IMR-90 (cell line): ENCODE results near the gene UNC5B. TPM values are rescaled to one million over a fixed set of nuclear protein-coding genes. Genes with fewer than 3 reads are reported as not detected.

Experiments used
- ATAC-seq: fragments of 200-7000 bp; cut with Tn5 transposase; 2 replicates; pipeline ENCODE4 v1.9.1; 2020; ENCODE audit warnings: low read depth, mild to moderate bottlenecking, moderate library complexity
- BruUV-seq: library from RNA; stranded (reverse); fragments of 400-500 nt; replicated peaks from 2 replicates; lab custom pipeline; 2021; lab: Mats Ljungman, UMichigan
- CTCF ChIA-PET: fragments of 300-600 bp; formaldehyde crosslinking; extraction: SDS; loops from one replicate; lab custom pipeline; 2021; ENCODE audit warnings: antibody characterized with exemption; lab: Yijun Ruan, JAX
- POLR2A ChIA-PET: fragments of 300-600 bp; sonication (Branson Sonifier 250); formaldehyde crosslinking; loops from one replicate; lab custom pipeline; 2022; ENCODE audit warnings: antibody characterized with exemption; ENCODE audit not compliant: unreplicated experiment; lab: Charles Lee
- DNase-seq: peaks from one replicate; pipeline ENCODE4 v3.0.0; 2013
- H2AFZ ChIP-seq: replicated peaks from 2 replicates; pipeline ENCODE3; 2013; ENCODE audit warnings: low read length, mild to moderate bottlenecking; ENCODE audit not compliant: poor library complexity
- H2AK5ac ChIP-seq: 2 replicates; pipeline ENCODE4 v1.6.1; 2013; ENCODE audit warnings: low read depth, low read length, inconsistent platforms
- H2AK9ac ChIP-seq: replicated peaks from 2 replicates; pipeline ENCODE3; 2013; ENCODE audit warnings: mild to moderate bottlenecking, low read depth, low read length, moderate library complexity; ENCODE audit not compliant: poor library complexity
- H2BK120ac ChIP-seq: 2 replicates; pipeline ENCODE4 v1.6.1; 2013; ENCODE audit warnings: low read depth, low read length, inconsistent platforms
- H2BK15ac ChIP-seq: 3 replicates; pipeline ENCODE4 v1.6.1; 2013; ENCODE audit warnings: low read depth, low read length, inconsistent platforms
- H2BK20ac ChIP-seq: 2 replicates; pipeline ENCODE4 v1.6.1; 2013; ENCODE audit warnings: low read depth, mild to moderate bottlenecking, inconsistent platforms, low read length, moderate library complexity
- H2BK5ac ChIP-seq: 2 replicates; pipeline ENCODE4 v1.6.1; 2013; ENCODE audit warnings: mild to moderate bottlenecking, low read depth, low read length, inconsistent platforms; ENCODE audit not compliant: poor library complexity, severe bottlenecking
- H3K14ac ChIP-seq: replicated peaks from 2 replicates; pipeline ENCODE4 v1.6.1; 2013; ENCODE audit warnings: low read depth, low read length, inconsistent platforms
- H3K18ac ChIP-seq: 2 replicates; pipeline ENCODE4 v1.6.1; 2013; ENCODE audit warnings: low read depth, low read length, control low read depth
- H3K23ac ChIP-seq: 2 replicates; pipeline ENCODE4 v1.6.1; 2013; ENCODE audit warnings: low read depth, low read length, inconsistent platforms
- H3K27ac ChIP-seq: 2 replicates; pipeline ENCODE4 v1.5.1; 2013; ENCODE audit warnings: mild to moderate bottlenecking, control low read depth, low read length; ENCODE audit not compliant: insufficient read depth
- H3K27me3 ChIP-seq: 2 replicates; pipeline ENCODE4 v1.6.1; 2013; ENCODE audit warnings: low read length; ENCODE audit not compliant: control insufficient read depth, insufficient read depth
- H3K36me3 ChIP-seq: 2 replicates; pipeline ENCODE4 v1.6.1; 2013; ENCODE audit warnings: low read length, mixed read lengths; ENCODE audit not compliant: control insufficient read depth, insufficient read depth
- H3K4ac ChIP-seq: 2 replicates; pipeline ENCODE4 v1.6.1; 2013; ENCODE audit warnings: low read depth, low read length, inconsistent platforms
- H3K4me1 ChIP-seq: 2 replicates; pipeline ENCODE4 v1.6.1; 2013; ENCODE audit warnings: low read length, mixed read lengths; ENCODE audit not compliant: control insufficient read depth, insufficient read depth
- H3K4me2 ChIP-seq: 2 replicates; pipeline ENCODE4 v1.6.1; 2013; ENCODE audit warnings: low read depth, mild to moderate bottlenecking, control low read depth, low read length, moderate library complexity
- H3K4me3 ChIP-seq: 2 replicates; pipeline ENCODE4 v1.5.1; 2013; ENCODE audit warnings: low read depth, mild to moderate bottlenecking, control low read depth, low read length, moderate library complexity; ENCODE audit not compliant: insufficient read depth
- H3K56ac ChIP-seq: 2 replicates; pipeline ENCODE4 v1.6.1; 2013; ENCODE audit warnings: low read length, inconsistent platforms; ENCODE audit not compliant: insufficient read depth; ENCODE audit errors: extremely low read depth
- H3K79me1 ChIP-seq, 2 experiments: 2 replicates each; pipeline ENCODE4 v1.6.1; 2013; ENCODE audit warnings: low read length in 2 of 2, inconsistent platforms in 1 of 2, low read depth in 1 of 2
- H3K9ac ChIP-seq: 2 replicates; pipeline ENCODE4 v1.6.1; 2013; ENCODE audit warnings: low read depth, low read length, control low read depth
- H3K9me1 ChIP-seq: 2 replicates; pipeline ENCODE4 v1.6.1; 2013; ENCODE audit warnings: low read length, inconsistent platforms; ENCODE audit not compliant: insufficient read depth
- H3K9me3 ChIP-seq: 2 replicates; pipeline ENCODE4 v1.6.1; 2013; ENCODE audit warnings: low read length; ENCODE audit not compliant: control insufficient read depth, insufficient read depth
- H4K20me1 ChIP-seq: 2 replicates; pipeline ENCODE4 v1.6.1; 2013; ENCODE audit warnings: low read length, inconsistent platforms; ENCODE audit not compliant: insufficient read depth
- H4K5ac ChIP-seq: 2 replicates; pipeline ENCODE4 v1.6.1; 2013; ENCODE audit warnings: mild to moderate bottlenecking, low read depth, low read length, control low read depth
- H4K8ac ChIP-seq, 2 experiments: 2 replicates each; pipeline ENCODE4 v1.6.1; 2013; ENCODE audit warnings: low read depth in 2 of 2, low read length in 2 of 2, control low read depth in 1 of 2, inconsistent platforms in 1 of 2
- H4K91ac ChIP-seq: 2 replicates; pipeline ENCODE4 v1.6.1; 2013; ENCODE audit warnings: low read depth, low read length, inconsistent platforms; ENCODE audit not compliant: insufficient read depth
- MAFK ChIP-seq: IDR thresholded peaks from 2 replicates; pipeline ENCODE4 v1.6.1; 2012; ENCODE audit warnings: low read depth, low read length, improper control_type of control experiment
- POLR2A ChIP-seq: IDR thresholded peaks from 2 replicates; pipeline ENCODE4 v1.6.1; 2012; ENCODE audit warnings: mild to moderate bottlenecking, low read depth, low read length
- WGBS, 2 experiments: methylation state at CpG; one replicate each; pipeline versions ENCODE4 v1.1.5 to v1.1.7; 2013; ENCODE audit warnings: missing lambda C conversion rate in 2 of 2; ENCODE audit not compliant: insufficient read length in 1 of 2; ENCODE audit errors: extremely low coverage in 2 of 2; 5-methylcytosine and 5-hydroxymethylcytosine counted together
- dilution Hi-C: fragments of 300-500 bp; cut with HindIII; formaldehyde crosslinking; loops from one replicate; pipeline ENCODE4 v1.14.3; 2018; ENCODE audit warnings: low sequenced_read_pairs; ENCODE audit not compliant: unreplicated experiment
- in situ Hi-C: fragments of 300-500 bp; cut with MboI; formaldehyde crosslinking; loops from 3 replicates; pipeline ENCODE4 v1.14.3; 2019; ENCODE audit warnings: low sequenced_read_pairs, inconsistent platforms, mixed read lengths
- intact Hi-C: fragments of 100-400 bp; cut with micrococcal nuclease; formaldehyde crosslinking; loops from 2 replicates; pipeline ENCODE4 v1.10.0; 2022
- polyA plus RNA-seq, 3 experiments: library from polyadenylated mRNA; depleted of rRNA; stranded (reverse); fragments of >200 nt; gene quantifications; 2 replicates each; pipeline ENCODE4 v1.2.3, GENCODE V29; 2012; ENCODE audit warnings: low replicate concordance in 1 of 3
- total RNA-seq: library from RNA; depleted of rRNA; stranded (reverse); fragments of >200 nt; gene quantifications from 2 replicates; pipeline ENCODE4 v1.2.3, GENCODE V29; 2012

UNC5B gene
- total and polyA plus RNA-seq, 2 of the 4 experiments (the other 2 are of a cell fraction), result 1.6 to 4.2 TPM

GRCh38 chr10:71250842-71251241, 38.5 kb downstream of the UNC5B start:
- H3K56ac ChIP-seq, result no peak overlapping the region
- H3K14ac ChIP-seq, result no peak overlapping the region
- ChIA-PET CTCF (no interaction called here), POLR2A (no interaction called here)
- WGBS, 2 experiments, result no CpG with 5 or more reads among the region's 1 CpG
- H4K5ac ChIP-seq, result no peak overlapping the region
- H3K4ac ChIP-seq, result no peak overlapping the region
- H3K4me3 ChIP-seq, result no peak overlapping the region
- no peaks in the 10 kb centered on the region for H3K36me3 ChIP-seq
- H3K27me3 ChIP-seq, result no peaks in the 10 kb centered on the region
- ATAC-seq (no peak), DNase-seq (peak; percentile 31)
- H3K9me1 ChIP-seq, result peaks cover 2% of the 10 kb centered on the region; the same call in 1 of the 2 replicates
- no peaks in the 10 kb centered on the region for H3K9me3 ChIP-seq
- no peak overlapping the region for H4K91ac ChIP-seq
- in situ Hi-C loops (no loop called here), dilution Hi-C loops (no loop called here), intact Hi-C loops (no loop called here)
- H3K4me2 ChIP-seq, result no peak overlapping the region
- no peak overlapping the region for H2AK5ac ChIP-seq
- no peak overlapping the region for H2BK120ac ChIP-seq
- no peak overlapping the region for H3K18ac ChIP-seq
- no TSS peak for BruUV-seq
- H3K27ac ChIP-seq, result no peak overlapping the region
- no peak overlapping the region for H2BK15ac ChIP-seq
- H2BK5ac ChIP-seq, result no peak overlapping the region
- H3K79me1 ChIP-seq, result peaks cover 0 to 6% of the 10 kb centered on the region in 2 experiments; a peak in 2 of 4 replicates
- H3K23ac ChIP-seq, result no peak overlapping the region; the same call in 1 of the 2 replicates
- TF ChIP-seq MAFK, result peak; percentile 32; the same call in 1 of the 2 replicates
- no peak for TF ChIP-seq POLR2A
- H2AFZ ChIP-seq, result no peak overlapping the region
- H4K20me1 ChIP-seq, result no peaks in the 10 kb centered on the region
- H3K4me1 ChIP-seq, result peaks cover 10% of the 10 kb centered on the region; the same call in 1 of the 2 replicates
- no peak overlapping the region for H2AK9ac ChIP-seq
- H3K9ac ChIP-seq, result no peak overlapping the region
- H2BK20ac ChIP-seq, result no peak overlapping the region
- no peak overlapping the region for H4K8ac ChIP-seq
